GM12874 (cell line): Measurements from ENCODE around the gene UAP1L1.

Source experiments
- CTCF ChIP-seq: IDR thresholded peaks from 2 replicates; pipeline ENCODE4 v1.5.1; 2011; ENCODE audit warnings: low read depth, mild to moderate bottlenecking, control low read depth, low read length, moderate library complexity; ENCODE audit not compliant: insufficient read depth

Gene UAP1L1

GRCh38 chr9:137085920-137086530 lies 8.7 kb downstream of the UAP1L1 start:
- no peak for TF ChIP-seq CTCF

- TF ChIP-seq CTCF = no peak
These were observed 9.5 kb downstream of the UAP1L1 start, which contains the start of gene MAN1B1 for GRCh38 chr9:137086531-137087408. TSS of gene MAN1B1 (plus strand) at chr9:137086985. CDS start at chr9:137087000, 15 bp downstream.

GRCh38 chr9:137087409-137087925 lies 10.2 kb downstream of the UAP1L1 start:
- TF ChIP-seq CTCF = no peak

GRCh38 chr9:137088121-137088520 lies 10.8 kb downstream of the UAP1L1 start:
- no peak for TF ChIP-seq CTCF

GRCh38 chr9:137089232-137089947 lies 12.1 kb downstream of the UAP1L1 start:
- no peak for TF ChIP-seq CTCF

- peak; percentile 56 for TF ChIP-seq CTCF
These were observed 18.6 kb downstream of the UAP1L1 start for GRCh38 chr9:137095664-137096517.
